ENCODE data around the gene HINT1. TPM values are rescaled to one million over a fixed set of nuclear protein-coding genes. Genes with fewer than 3 reads are reported as not detected.

The HINT1 gene
- total and polyA plus RNA-seq, 7 donors, result 135 to 852 (median 261) TPM

- H3K9me3 ChIP-seq, result no peaks in the 10 kb centered on the region
- 90 to 96% methylated on average over 4 of the region's 4 CpGs for WGBS, 2 donors
- intact Hi-C loops (cut with DNase I), result no loop called here
These were observed 13.8 kb downstream of the HINT1 start for GRCh38 chr5:131151216-131151615.

GRCh38 chr5:131150408-131150807, 14.6 kb downstream of the HINT1 start:
- Histone ChIP-seq H3K4me3 (no peak overlapping the region), H3K9me3 (no peaks in the 10 kb centered on the region), H3K4me1 (no peaks in the 10 kb centered on the region), H3K27ac (no peak overlapping the region), H3K27me3 (no peaks in the 10 kb centered on the region), H3K36me3 (no peaks in the 10 kb centered on the region)
- intact Hi-C loops (cut with DNase I), result no loop called here
- WGBS, 2 donors, result 96% methylated on average over 7 of the region's 7 CpGs
- no peak for DNase-seq
- TF ChIP-seq POLR2AphosphoS5 (IDR thresholded peaks at IDR 0.05) (no peak), POLR2A (IDR thresholded peaks at IDR 0.05) (no peak)

More at GRCh38 chr5:131151216-131151615, 13.8 kb downstream of the HINT1 start:
- no peaks in the 10 kb centered on the region for H3K36me3 ChIP-seq
- no peaks in the 10 kb centered on the region for H3K27me3 ChIP-seq
- no peak overlapping the region for H3K4me3 ChIP-seq
- no peaks in the 10 kb centered on the region for H3K4me1 ChIP-seq
- no peak overlapping the region for H3K27ac ChIP-seq
- TF ChIP-seq EP300 (IDR thresholded peaks at IDR 0.05) (no peak), POLR2AphosphoS5 (IDR thresholded peaks at IDR 0.05) (no peak), POLR2A (IDR thresholded peaks at IDR 0.05) (no peak), CTCF (IDR thresholded peaks at IDR 0.05) (no peak)
- no peak for DNase-seq

- no peak for DNase-seq
- TF ChIP-seq POLR2AphosphoS5 (IDR thresholded peaks at IDR 0.05) (no peak), POLR2A (IDR thresholded peaks at IDR 0.05) (no peak), CTCF (IDR thresholded peaks at IDR 0.05) (no peak), EP300 (IDR thresholded peaks at IDR 0.05) (no peak)
- WGBS, 2 donors, result 68 to 99% methylated on average over 2 of the region's 2 CpGs
- intact Hi-C loops (cut with DNase I), result no loop called here
- no peaks in the 10 kb centered on the region for H3K27me3 ChIP-seq
- H3K4me3 ChIP-seq, result no peak overlapping the region
- no peaks in the 10 kb centered on the region for H3K36me3 ChIP-seq
- H3K4me1 ChIP-seq, result no peaks in the 10 kb centered on the region
- no peak overlapping the region for H3K27ac ChIP-seq
- no peaks in the 10 kb centered on the region for H3K9me3 ChIP-seq
These were observed 16.2 kb downstream of the HINT1 start for GRCh38 chr5:131148835-131149234.

GRCh38 chr5:131147258-131147657, 17.8 kb downstream of the HINT1 start:
- Histone ChIP-seq H3K27me3 (no peaks in the 10 kb centered on the region), H3K36me3 (no peaks in the 10 kb centered on the region), H3K27ac (no peak overlapping the region), H3K9me3 (no peaks in the 10 kb centered on the region), H3K4me3 (no peak overlapping the region), H3K4me1 (no peaks in the 10 kb centered on the region)
- TF ChIP-seq EP300 (IDR thresholded peaks at IDR 0.05), result no peak
- no peak for TF ChIP-seq CTCF (IDR thresholded peaks at IDR 0.05)
- no peak for TF ChIP-seq POLR2AphosphoS5 (IDR thresholded peaks at IDR 0.05)
- no peak for TF ChIP-seq POLR2A (IDR thresholded peaks at IDR 0.05)
- intact Hi-C loops (cut with DNase I), result no loop called here
- no peak for DNase-seq

GRCh38 chr5:131142970-131143617, 22.0 kb downstream of the HINT1 start:
- no peak for TF ChIP-seq POLR2AphosphoS5 (IDR thresholded peaks at IDR 0.05)
- TF ChIP-seq EP300 (IDR thresholded peaks at IDR 0.05), result no peak
- TF ChIP-seq CTCF (IDR thresholded peaks at IDR 0.05), result no peak
- TF ChIP-seq POLR2A (IDR thresholded peaks at IDR 0.05), result no peak
- no peak for DNase-seq
- no peak overlapping the region for H3K27ac ChIP-seq
- H3K4me1 ChIP-seq, result no peaks in the 10 kb centered on the region
- no peaks in the 10 kb centered on the region for H3K9me3 ChIP-seq
- intact Hi-C loops (cut with DNase I), result no loop called here
- WGBS, 2 donors, result 62 to 65% methylated on average over 3 of the region's 3 CpGs
- H3K27me3 ChIP-seq, result no peaks in the 10 kb centered on the region
- no peaks in the 10 kb centered on the region for H3K36me3 ChIP-seq
- H3K4me3 ChIP-seq, result no peak overlapping the region
